GM21515 (cell line): ENCODE data around the gene WDR45B.
"Not testable (repeated sequence)": the region's sequence is repeated elsewhere in the genome, so short reads cannot be mapped to it uniquely, and the experiment has no call there.

Experiments used
- ATAC-seq: cut with Tn5 transposase; IDR thresholded peaks from one replicate; pipeline ENCODE4 v1.9.1; 2021; ENCODE audit not compliant: unreplicated experiment

The WDR45B gene

GRCh38 chr17:82658331-82658730 lies 10.1 kb upstream of the WDR45B start:
- no peak for ATAC-seq

DNA sequence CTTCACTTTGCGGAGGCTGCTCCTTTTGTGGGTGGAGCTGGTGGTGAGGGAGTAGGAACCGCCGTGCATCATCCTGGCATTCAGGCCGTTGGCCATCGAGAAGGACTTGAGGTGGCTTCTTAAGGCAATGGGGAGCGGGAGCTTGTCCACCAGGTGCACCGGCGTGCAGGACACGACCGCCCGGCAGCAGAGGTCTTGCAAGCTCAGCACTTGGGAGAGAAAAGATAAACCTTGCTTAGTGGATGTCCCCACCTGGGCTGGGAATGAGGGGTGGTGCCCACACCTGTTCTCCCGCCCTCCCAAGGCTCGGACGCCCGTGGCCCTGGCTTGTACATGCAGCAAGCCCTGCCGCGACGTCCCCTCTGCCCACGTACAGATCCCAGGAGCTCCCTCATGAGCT lies 9.7 kb upstream of the WDR45B start:
- no peak for ATAC-seq

- no peak for ATAC-seq
These were observed 8.0 kb upstream of the WDR45B start for GRCh38 chr17:82656266-82656665.

DNA sequence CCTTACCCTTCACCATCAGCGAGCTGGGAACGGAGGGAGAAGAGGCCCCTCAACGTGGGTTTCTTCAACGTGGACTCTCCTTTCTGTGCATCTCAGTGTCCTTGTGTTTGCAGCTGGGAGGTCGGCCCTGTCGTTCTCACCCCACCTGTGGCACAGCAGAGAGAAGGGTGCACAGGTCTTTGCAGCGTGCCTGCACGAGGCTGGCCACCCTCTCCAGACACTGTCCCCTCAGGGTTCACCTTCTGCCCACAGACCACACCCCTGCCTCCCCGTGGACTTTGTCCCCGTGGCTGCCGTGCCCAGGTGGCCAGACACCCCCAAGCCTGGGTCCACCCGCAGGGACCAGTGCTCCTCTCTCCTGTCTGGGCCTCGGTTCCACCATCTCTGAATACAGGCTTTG lies 7.3 kb upstream of the WDR45B start:
- no peak for ATAC-seq

- ATAC-seq, result no peak
These were observed 6.8 kb upstream of the WDR45B start for GRCh38 chr17:82655038-82655479.

DNA sequence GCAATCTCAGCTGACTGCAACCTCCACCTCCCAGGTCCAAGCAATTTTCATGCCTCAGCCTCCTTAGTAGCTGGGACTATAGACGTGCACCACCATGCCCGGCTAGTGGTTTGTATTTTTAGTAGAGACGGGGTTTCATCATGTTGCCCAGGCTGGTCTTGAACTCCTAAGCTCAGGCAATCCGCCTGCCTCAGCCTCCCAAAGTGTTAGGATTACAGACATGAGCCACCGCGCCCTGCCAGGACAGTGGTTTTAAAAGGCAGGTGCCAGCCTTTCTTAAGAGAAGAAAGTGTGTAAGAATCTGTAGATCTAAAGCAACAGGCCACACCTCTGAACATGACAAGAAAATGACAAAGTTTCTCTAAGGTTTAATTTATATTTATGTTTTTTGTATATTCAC lies 6.4 kb upstream of the WDR45B start:
- ATAC-seq, result not testable (repeated sequence)

GRCh38 chr17:82653651-82654528 lies 5.6 kb upstream of the WDR45B start:
- ATAC-seq, result no peak

DNA sequence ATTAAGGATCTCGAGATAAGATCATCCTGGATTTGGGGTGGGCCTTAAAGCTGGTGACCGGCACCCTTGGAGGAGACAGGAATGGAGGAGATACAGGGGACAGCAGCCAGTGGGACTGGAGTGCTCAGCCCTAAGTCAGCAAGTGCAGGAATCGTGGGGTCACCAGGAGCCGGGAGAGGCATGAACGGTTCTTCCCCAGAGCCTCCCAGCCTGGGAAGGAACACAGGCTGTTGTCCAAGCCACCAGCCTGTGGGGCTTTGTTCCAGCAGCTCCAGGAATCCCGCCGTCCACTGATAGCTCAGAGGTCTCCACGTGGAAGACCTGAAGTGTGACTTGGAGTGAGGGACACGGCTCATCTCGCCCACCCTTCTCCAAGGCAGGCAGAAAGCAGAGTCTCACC lies 2.5 kb upstream of the WDR45B start:
- no peak for ATAC-seq

DNA sequence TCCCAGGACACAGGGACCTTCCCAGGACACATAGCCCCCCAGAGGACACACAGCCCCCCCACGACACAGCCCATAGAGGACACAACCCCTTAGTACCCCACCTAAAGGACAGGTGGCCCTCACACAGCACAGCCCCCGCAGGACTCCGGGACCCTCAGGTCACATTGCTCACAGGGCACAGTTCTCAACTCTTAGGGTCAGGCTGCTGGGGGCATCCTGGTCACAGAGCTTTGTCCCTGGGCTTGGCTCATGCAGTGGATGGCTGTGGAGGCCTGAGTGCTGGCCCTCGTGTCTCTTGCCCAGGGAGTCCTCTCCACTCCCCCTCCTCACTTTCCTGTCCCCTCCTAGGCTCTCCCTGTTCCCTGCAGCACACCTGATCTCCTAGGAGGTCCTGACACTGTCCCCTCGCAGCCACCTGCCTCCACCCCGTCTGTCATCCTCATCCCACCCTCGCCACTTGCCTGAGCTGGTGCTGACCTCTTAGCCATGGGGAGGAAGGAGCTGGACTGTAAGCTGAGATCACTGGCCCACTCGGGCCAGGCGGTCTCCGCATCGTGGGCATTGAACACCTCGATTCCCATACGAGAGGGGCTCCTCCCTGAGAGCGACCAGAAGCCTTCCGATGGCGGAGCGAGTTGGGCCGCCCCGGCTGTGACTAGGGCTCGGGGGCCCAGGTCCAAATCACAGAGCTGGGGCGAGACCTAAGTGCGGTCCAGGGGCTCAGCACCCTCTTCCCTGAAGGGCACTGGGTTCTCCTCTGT lies 1.4 kb upstream of the WDR45B start:
- ATAC-seq, result no peak

GRCh38 chr17:82648742-82649331 lies 593 bp upstream of the WDR45B start:
- no peak for ATAC-seq

DNA sequence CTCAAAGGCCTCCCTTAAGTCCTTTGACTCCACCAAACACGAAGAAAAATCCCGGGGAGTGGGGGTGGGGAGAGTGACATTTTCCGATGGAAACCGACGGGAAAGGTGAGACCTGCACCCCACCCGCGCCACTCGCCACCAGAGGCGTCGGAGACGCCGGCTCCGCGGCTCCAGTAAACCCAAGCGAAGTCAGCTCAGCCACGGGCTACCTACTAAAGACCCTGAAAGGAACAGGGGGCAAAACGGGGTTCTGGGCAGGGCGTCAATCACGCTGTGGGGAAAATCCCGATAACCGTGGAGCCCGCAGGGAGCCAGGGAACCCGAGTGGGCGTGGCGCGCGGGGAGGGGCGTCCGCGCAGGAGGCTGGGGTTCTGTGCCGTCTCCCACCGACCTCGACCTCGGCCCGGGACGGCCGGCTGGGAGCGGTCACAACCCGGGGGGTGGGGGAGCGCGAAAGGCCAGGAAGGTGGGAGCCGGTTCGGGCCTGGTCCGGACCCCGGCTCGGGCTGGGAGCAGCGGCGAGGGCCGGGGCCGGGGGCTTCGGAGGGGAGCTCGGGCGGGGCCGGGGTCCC lies 565 bp downstream of the WDR45B start:
- peak; percentile 20 for ATAC-seq

GRCh38 chr17:82645516-82645915 lies 2.7 kb downstream of the WDR45B start:
- ATAC-seq, result no peak

DNA sequence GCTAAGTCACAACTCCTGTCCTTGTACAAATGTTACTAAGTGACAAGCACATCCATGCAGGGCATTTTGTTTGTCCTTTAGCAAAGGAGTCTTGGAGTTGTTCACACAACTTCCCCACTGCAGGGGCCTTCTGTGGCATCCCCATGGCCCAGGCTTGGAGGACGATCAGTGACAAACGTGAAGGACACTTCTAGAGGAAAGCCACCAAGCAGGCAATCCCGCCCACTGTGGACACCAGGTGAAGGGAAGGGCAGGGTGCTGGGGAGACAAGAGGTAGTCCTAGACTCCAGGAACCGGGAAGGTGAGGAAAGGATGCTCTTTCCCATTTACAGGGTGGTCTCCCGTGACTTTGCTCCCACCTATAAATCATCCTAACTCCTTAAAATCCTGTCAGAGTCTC lies 4.1 kb downstream of the WDR45B start:
- no peak for ATAC-seq

GRCh38 chr17:82642022-82642421 lies 6.2 kb downstream of the WDR45B start:
- no peak for ATAC-seq

- ATAC-seq, result no peak
These were observed 8.2 kb downstream of the WDR45B start for GRCh38 chr17:82640036-82640435.

GRCh38 chr17:82639628-82640027 lies 8.6 kb downstream of the WDR45B start:
- no peak for ATAC-seq

GRCh38 chr17:82638183-82638773 lies 10.0 kb downstream of the WDR45B start:
- ATAC-seq, result no peak

DNA sequence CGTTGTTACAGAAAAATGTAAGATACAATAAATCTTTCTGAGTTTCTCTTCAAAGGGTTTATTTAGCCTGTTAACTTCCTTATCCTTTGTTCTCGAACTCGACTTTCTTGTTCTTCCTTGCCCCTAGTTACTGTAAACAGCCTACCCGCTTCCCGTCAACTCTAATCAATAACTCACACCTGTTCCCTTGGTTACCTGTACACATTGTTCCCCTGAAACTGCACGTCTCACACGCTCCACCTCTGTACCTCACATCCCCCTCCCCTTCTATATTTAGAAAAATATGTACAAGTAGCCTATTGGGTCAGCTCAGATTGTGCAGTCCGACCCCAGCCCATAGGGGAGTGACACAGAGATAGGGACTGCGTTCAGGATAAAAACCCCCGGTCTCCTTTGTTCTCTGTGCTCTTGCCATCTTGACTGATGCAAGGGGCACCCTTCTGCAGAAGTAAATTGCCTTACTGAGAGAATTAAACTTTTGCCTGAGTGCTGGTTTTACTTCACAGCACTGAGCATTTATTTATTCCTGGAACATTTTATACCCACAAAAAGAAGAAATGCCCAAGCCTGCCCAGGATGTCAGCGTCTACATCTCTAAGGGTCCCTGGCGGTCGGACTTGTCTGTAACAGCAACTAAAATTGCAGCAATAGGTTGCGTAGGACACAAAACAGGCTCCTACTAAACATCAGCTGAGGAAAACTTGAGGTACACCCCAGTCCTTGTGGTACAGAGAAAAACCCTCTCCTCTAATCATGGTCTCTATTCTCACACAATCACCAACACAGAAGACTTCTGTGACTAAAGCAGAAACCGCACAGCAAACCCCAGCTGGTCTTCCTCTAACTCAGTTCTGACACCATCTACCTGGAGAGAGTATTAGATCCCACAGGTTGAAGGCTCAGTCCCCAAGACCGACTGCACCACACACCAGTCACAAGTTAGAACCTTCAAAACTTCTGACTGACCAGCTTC lies 11.3 kb downstream of the WDR45B start:
- no peak for ATAC-seq

DNA sequence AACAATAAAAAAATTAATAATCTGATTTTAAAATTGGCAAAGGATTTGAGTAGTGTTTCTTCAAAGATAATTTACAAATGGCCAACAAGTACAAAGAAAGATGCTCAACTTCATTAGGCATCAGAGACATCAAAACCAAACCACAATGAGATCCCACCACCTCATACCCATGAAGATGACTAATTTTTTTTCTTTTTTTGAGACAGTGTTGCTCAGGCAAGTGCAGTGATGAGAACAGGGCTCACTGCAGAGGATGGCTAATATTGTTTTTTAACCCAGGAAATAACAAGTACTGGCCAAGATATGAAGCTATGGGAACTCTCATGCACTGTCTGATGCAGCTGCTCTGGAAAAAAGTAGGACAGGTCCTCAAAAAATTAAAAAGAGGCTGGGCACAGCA lies 14.9 kb downstream of the WDR45B start:
- ATAC-seq, result no peak

DNA sequence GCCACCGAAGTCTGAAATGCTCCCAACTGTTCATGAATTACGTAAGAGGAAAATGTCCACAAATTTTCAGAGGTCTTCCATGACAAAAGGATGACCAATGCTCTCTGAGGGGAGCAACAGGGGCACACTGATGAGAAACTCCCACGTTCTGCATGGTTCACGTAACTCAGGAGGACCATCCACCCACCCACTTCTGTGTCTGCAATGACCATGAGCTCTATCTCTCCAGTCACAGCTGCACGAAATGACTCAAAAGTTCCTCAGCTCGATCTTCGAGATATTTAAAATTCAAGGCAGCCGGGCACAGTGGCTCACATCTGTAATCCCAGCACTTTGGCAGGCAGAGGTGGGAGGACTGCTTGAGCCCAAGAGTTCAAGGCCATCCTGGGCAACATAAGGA lies 15.8 kb downstream of the WDR45B start:
- ATAC-seq, result no peak
